Inferior parietal cortex (tissue), 1 donor: ENCODE data around the gene SLC39A6.
A peak's percentile ranks its signal among the peaks of the same experiment; 100 is the strongest.

Experiments
- DNase-seq: peaks from one replicate; pipeline ENCODE4 v3.0.0-alpha.2; 2016; ENCODE audit errors: extremely low spot score

The SLC39A6 gene

GRCh38 chr18:36058674-36059073, 70.5 kb downstream of the SLC39A6 start:
- peak; percentile 26 for DNase-seq
